ENCODE measurements around the gene BUD23.

Gene BUD23

DNA sequence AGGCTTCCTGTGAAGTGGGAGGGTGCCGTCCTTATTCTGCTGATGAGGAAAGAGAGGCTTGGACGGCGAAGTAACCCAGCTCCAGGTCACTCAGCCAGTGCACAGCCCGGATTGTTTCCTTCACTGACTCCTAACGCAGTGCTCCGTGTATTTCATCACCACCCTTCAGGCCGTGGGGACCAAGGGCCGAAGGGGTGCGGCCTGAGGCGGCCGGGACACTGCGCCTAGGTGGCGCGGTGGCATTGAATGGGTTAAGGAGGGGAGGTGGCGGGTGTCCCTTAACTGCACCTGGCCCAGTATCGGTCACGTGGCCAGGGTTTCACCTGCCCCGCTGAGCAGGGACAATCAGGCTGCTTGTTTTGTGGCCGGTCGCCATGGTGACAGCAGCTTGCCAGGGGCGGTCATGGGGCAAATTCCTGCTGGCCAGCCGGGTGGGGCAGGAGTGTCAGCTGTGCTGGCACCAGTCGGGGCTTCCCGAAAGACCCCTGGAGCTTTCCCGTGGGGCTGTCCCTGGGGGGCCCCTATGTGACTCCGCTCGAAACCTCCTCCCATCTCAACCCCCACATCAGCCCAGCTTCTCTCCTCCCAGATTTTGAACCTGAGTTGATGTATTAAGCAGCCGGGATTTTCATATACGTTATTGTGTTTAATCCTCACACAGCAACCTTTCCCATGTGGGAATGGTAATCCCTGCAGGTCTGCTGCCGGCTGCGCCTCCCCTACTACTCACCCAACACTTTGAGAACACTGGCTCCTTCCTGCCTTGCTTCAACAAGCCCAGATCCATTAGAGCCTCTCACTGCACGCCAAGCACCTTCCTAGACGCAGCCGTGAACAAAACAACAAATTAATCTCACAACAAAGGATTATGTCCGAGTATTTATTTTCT, 59.6 kb downstream of the BUD23 start:
- DNase-seq: no peak

DNA sequence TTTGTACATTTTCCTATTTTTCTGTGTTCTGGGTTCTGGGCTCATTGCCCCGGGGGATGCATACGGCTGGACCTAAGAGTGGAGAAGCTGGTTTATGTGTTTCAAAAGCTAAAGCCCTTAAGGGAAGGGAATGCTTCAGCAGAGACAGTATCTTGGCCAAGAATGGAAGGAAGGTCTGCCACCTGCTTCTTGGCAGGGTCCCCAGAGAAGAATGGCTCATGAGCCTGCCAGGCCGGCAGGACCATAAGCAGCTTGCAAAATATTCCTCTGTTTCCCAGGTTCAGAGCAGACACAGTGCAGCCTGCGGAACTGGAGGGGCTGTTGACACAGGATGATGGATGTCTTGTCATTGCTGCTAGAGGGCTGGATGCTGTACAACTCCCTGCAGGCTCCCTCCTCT, 63.0 kb downstream of the BUD23 start:
- DNase-seq: no peak

All from activated CD4-positive, alpha-beta T cell treated with anti-CD3 and anti-CD28 coated beads, Interleukin-2, amount 50 U/mL, for 16 hours (primary cell).